H1 (cell line): Measurements from ENCODE around the gene GDF2. TPM values are rescaled to one million over a fixed set of nuclear protein-coding genes. Genes with fewer than 3 reads are reported as not detected.

Experiments
- CHD2 ChIP-seq: IDR thresholded peaks from 2 replicates; pipeline ENCODE4 v1.6.1; 2012; ENCODE audit warnings: low read length, improper control_type of control experiment
- CTCF ChIP-seq, 3 experiments: IDR thresholded peaks; 1 replicate in 2 of 3; 2 replicates in 1 of 3; pipeline versions ENCODE4 v1.5.1 to v1.6.1; 2011; ENCODE audit warnings: low read length in 3 of 3, mild to moderate bottlenecking in 3 of 3, inconsistent platforms in 2 of 3, low read depth in 1 of 3, moderate library complexity in 1 of 3; ENCODE audit not compliant: insufficient read depth in 1 of 3; ENCODE audit errors: control extremely low read depth in 1 of 3
- EGR1 ChIP-seq: IDR thresholded peaks from 2 replicates; pipeline ENCODE4 v1.6.1; 2011; ENCODE audit warnings: low read depth, low read length, borderline replicate concordance
- MAFK ChIP-seq: IDR thresholded peaks from 2 replicates; pipeline ENCODE4 v1.6.1; 2012; ENCODE audit warnings: low read depth, mild to moderate bottlenecking, improper control_type of control experiment, low read length
- polyA plus RNA-seq, 7 experiments: library from polyadenylated mRNA; depleted of rRNA in 3 of 7; stranded (reverse) in 5 of 7; unstranded in 2 of 7; fragments of >200 nt in 5 of 7; fragments of 200-250 nt in 2 of 7; gene quantifications; 1 replicate in 5 of 7; 2 replicates in 1 of 7; 4 replicates in 1 of 7; pipeline versions ENCODE4 v1.2.1 to v1.2.3, GENCODE V29; 2011 to 2013; ENCODE audit warnings: missing spikeins in 2 of 7, mixed read lengths in 2 of 7
- total RNA-seq: library from RNA; stranded (reverse); fragmentation: NEBNext Ultra II Directional; extraction: Animal tissue kit (Norgen Biotek cat#: 25700); gene quantifications from 2 replicates; pipeline ENCODE4 v1.2.1, GENCODE V29; 2021

The GDF2 gene
- total and polyA plus RNA-seq, 2 of the 8 experiments (the other 6 are each of a cell fraction or from before 2014, with no cell fraction given) = not detected

GRCh38 chr10:47296941-47297340 is 25.3 kb upstream of the GDF2 start (continued):
- TF ChIP-seq CTCF (IDR thresholded peaks at IDR 0.05; ENCODE audit: control extremely low read depth in 1 of 3, insufficient read depth in 1 of 3, low read depth in 1 of 3, low read length in 3 of 3) = no peak
- TF ChIP-seq MAFK = no peak
- no peak for TF ChIP-seq CHD2
- no peak for TF ChIP-seq EGR1
